OCI-LY7 (cell line): ENCODE data around the gene CHST3. TPM values are rescaled to one million over a fixed set of nuclear protein-coding genes. Genes with fewer than 3 reads are reported as not detected.

Experiments used
- BruUV-seq: library from RNA; stranded (reverse); fragments of 400-500 nt; replicated peaks from 2 replicates; lab custom pipeline; 2021; lab: Mats Ljungman, UMichigan
- CTCF ChIA-PET: fragments of 300-600 bp; sonication (Branson Sonifier 250); formaldehyde crosslinking; loops from one replicate; lab custom pipeline; 2022; ENCODE audit warnings: antibody characterized with exemption; ENCODE audit not compliant: unreplicated experiment; lab: Charles Lee
- POLR2A ChIA-PET: fragments of 300-600 bp; sonication (Branson Sonifier 250); formaldehyde crosslinking; loops from one replicate; lab custom pipeline; 2022; ENCODE audit warnings: antibody characterized with exemption; lab: Charles Lee
- DNase-seq: peaks from one replicate; pipeline ENCODE4 v3.0.0-alpha.2; 2015; ENCODE audit warnings: low spot score
- H2AFZ ChIP-seq: fragments of 200-600 bp; sonication (generic), shearing (Covaris generic); 2 replicates; pipeline ENCODE4 v1.6.1; 2014; ENCODE audit warnings: mild to moderate bottlenecking, antibody characterized with exemption, low read length, moderate library complexity
- H3K27ac ChIP-seq: fragments of 200-600 bp; sonication (generic); 2 replicates; pipeline ENCODE4 v1.5.1; 2014; ENCODE audit warnings: mixed run types, low read depth, mild to moderate bottlenecking, moderate library complexity, low read length, inconsistent platforms; ENCODE audit not compliant: poor library complexity, severe bottlenecking
- H3K36me3 ChIP-seq: fragments of 200-600 bp; sonication (generic); 2 replicates; pipeline ENCODE4 v1.6.1; 2014; ENCODE audit warnings: mild to moderate bottlenecking, antibody characterized with exemption, low read length, moderate library complexity, mixed read lengths; ENCODE audit not compliant: insufficient read depth
- H3K4me1 ChIP-seq: fragments of 200-600 bp; sonication (generic); 2 replicates; pipeline ENCODE4 v1.5.1; 2014; ENCODE audit warnings: mild to moderate bottlenecking, low read length; ENCODE audit not compliant: insufficient read depth, poor library complexity, severe bottlenecking
- H3K4me2 ChIP-seq: fragments of 200-600 bp; sonication (generic); 2 replicates; pipeline ENCODE4 v1.6.1; 2014; ENCODE audit warnings: mild to moderate bottlenecking, low read length
- H3K4me3 ChIP-seq: fragments of 200-600 bp; sonication (generic); 2 replicates; pipeline ENCODE4 v1.5.1; 2014; ENCODE audit warnings: mild to moderate bottlenecking, low read depth, low read length; ENCODE audit not compliant: poor library complexity, severe bottlenecking
- H3K79me2 ChIP-seq: fragments of 200-600 bp; sonication (generic); 2 replicates; pipeline ENCODE4 v1.6.1; 2016; ENCODE audit warnings: low read depth, mild to moderate bottlenecking, low read length, moderate library complexity, mixed read lengths; ENCODE audit not compliant: insufficient read depth
- H3K9me2 ChIP-seq: fragments of 200-600 bp; sonication (generic); 2 replicates; pipeline ENCODE4 v1.6.1; 2016; ENCODE audit warnings: mild to moderate bottlenecking, low read length, mixed read lengths; ENCODE audit not compliant: insufficient read depth
- H3K9me3 ChIP-seq: fragments of 200-600 bp; sonication (generic); 2 replicates; pipeline ENCODE4 v1.6.1; 2014; ENCODE audit warnings: mild to moderate bottlenecking, mixed run types, low read length, mixed read lengths
- H4K20me1 ChIP-seq: fragments of 200-600 bp; sonication (generic); 2 replicates; pipeline ENCODE4 v1.6.1; 2014; ENCODE audit warnings: mild to moderate bottlenecking, antibody characterized with exemption, low read length, moderate library complexity, mixed read lengths; ENCODE audit not compliant: insufficient read depth
- EZH2phosphoT487 ChIP-seq: fragments of 200-600 bp; sonication (generic); IDR thresholded peaks from 2 replicates; pipeline ENCODE4 v1.6.1; 2018; ENCODE audit warnings: low read depth, borderline replicate concordance, mild to moderate bottlenecking, mixed run types, antibody characterized with exemption, low read length, moderate library complexity, mixed read lengths
- intact Hi-C: fragments of 100-400 bp; cut with micrococcal nuclease; formaldehyde crosslinking; loops from one replicate; pipeline ENCODE4 v1.10.0; 2022; ENCODE audit not compliant: unreplicated experiment
- total RNA-seq, 2 experiments: library from RNA; depleted of rRNA in 1 of 2; stranded (reverse); fragments of >200 nt in 1 of 2; shearing (Covaris generic) in 1 of 2; gene quantifications; 2 replicates each; pipeline ENCODE4 v1.2.3, GENCODE V29; 2014 to 2022
- TF ChIP-seq, protein P1 (sequence below): fragments of 200-600 bp; sonication (generic); conservative IDR thresholded peaks from 2 replicates; pipeline ENCODE4 v1.5.1; 2014; ENCODE audit warnings: mild to moderate bottlenecking, antibody characterized with exemption, low read length, moderate library complexity, mixed read lengths

The CHST3 gene
- total RNA-seq, 2 experiments from 2014 or later: not detected

- TF ChIP-seq EZH2phosphoT487: no peak
- TF ChIP-seq, protein P1, sequence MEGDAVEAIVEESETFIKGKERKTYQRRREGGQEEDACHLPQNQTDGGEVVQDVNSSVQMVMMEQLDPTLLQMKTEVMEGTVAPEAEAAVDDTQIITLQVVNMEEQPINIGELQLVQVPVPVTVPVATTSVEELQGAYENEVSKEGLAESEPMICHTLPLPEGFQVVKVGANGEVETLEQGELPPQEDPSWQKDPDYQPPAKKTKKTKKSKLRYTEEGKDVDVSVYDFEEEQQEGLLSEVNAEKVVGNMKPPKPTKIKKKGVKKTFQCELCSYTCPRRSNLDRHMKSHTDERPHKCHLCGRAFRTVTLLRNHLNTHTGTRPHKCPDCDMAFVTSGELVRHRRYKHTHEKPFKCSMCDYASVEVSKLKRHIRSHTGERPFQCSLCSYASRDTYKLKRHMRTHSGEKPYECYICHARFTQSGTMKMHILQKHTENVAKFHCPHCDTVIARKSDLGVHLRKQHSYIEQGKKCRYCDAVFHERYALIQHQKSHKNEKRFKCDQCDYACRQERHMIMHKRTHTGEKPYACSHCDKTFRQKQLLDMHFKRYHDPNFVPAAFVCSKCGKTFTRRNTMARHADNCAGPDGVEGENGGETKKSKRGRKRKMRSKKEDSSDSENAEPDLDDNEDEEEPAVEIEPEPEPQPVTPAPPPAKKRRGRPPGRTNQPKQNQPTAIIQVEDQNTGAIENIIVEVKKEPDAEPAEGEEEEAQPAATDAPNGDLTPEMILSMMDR: no peak
- H3K4me2 ChIP-seq: no peak overlapping the region
- ChIA-PET CTCF (no interaction called here), POLR2A (interaction anchor here (0.9 kb wide), 1 partner anchor 12 kb away, joined by 3 read pairs; no protein-coding TSS in a partner anchor)
- H3K9me2 ChIP-seq: no peaks in the 10 kb centered on the region
- no TSS peak for BruUV-seq
- no peaks in the 10 kb centered on the region for H3K36me3 ChIP-seq
- H3K27ac ChIP-seq: no peak overlapping the region
- no peaks in the 10 kb centered on the region for H3K4me1 ChIP-seq
- intact Hi-C loops: no loop called here
- no peak for DNase-seq
- H3K4me3 ChIP-seq: no peak overlapping the region
- H3K9me3 ChIP-seq: no peaks in the 10 kb centered on the region
- no peaks in the 10 kb centered on the region for H3K79me2 ChIP-seq
- no peak overlapping the region for H2AFZ ChIP-seq
- H4K20me1 ChIP-seq: no peaks in the 10 kb centered on the region
Measured at GRCh38 chr10:72025400-72025799, 61.2 kb downstream of the CHST3 start.

GRCh38 chr10:72025832-72026231 lies 61.6 kb downstream of the CHST3 start:
- H3K79me2 ChIP-seq: no peaks in the 10 kb centered on the region
- H3K4me1 ChIP-seq: no peaks in the 10 kb centered on the region
- ChIA-PET POLR2A (interaction anchor here (0.9 kb wide), 1 partner anchor 12 kb away, joined by 3 read pairs; no protein-coding TSS in a partner anchor), CTCF (no interaction called here)
- no peaks in the 10 kb centered on the region for H3K9me3 ChIP-seq
- TF ChIP-seq EZH2phosphoT487: no peak
- TF ChIP-seq, protein P1: no peak
- H3K4me3 ChIP-seq: no peak overlapping the region
- no peaks in the 10 kb centered on the region for H4K20me1 ChIP-seq
- BruUV-seq: no TSS peak
- intact Hi-C loops: no loop called here
- no peak for DNase-seq
- no peak overlapping the region for H3K4me2 ChIP-seq
- no peak overlapping the region for H2AFZ ChIP-seq
- no peak overlapping the region for H3K27ac ChIP-seq
- H3K9me2 ChIP-seq: no peaks in the 10 kb centered on the region
- no peaks in the 10 kb centered on the region for H3K36me3 ChIP-seq

DNA sequence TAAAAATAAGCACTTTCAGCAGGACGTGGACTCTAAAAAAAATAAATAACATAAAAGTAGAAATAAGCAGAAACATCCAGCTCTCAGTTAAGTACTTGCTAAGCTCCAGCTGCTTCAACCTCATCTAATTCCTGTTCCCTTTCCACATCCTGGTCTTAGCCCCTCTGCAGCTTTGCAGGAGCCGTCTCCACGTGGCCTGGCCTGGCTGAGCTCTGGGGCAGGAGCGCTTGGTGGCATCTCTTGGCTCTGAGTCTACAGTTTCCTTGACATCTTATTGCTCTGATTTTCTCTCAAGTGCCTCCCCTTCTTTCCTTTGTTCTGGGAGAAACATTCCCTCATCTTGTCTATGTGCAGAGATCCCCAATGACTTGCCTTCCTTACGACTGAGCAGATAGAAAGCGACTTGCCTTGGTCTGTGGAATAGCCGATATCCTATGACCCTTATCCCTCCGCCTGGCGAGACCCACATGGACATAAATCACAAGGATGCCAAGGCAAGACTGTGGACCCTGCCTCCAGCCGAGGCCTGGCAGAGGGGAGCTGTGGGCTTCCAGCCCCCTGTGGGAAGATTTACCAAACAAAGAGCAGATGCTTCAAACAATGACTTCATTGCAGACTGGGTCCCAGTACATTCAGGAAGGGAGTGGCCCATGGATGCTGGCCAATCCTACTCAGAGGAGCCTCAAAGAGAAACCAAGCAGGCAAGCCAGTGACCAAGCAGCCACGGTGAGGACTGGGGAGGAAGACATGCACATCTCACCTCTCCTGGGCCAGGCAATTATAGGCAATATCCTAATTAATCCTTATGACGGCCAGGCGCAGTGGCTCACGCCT lies 62.3 kb downstream of the CHST3 start:
- H3K27ac ChIP-seq: no peak overlapping the region
- intact Hi-C loops: no loop called here
- DNase-seq: no peak
- ChIA-PET POLR2A (interaction anchor here (0.9 kb wide), 1 partner anchor 11 kb away, joined by 3 read pairs; no protein-coding TSS in a partner anchor), CTCF (no interaction called here)
- H3K36me3 ChIP-seq: no peaks in the 10 kb centered on the region
- H3K4me2 ChIP-seq: no peak overlapping the region
- no TSS peak for BruUV-seq
- H3K4me1 ChIP-seq: no peaks in the 10 kb centered on the region
- H3K4me3 ChIP-seq: no peak overlapping the region
- no peaks in the 10 kb centered on the region for H3K9me2 ChIP-seq
- H2AFZ ChIP-seq: no peak overlapping the region
- H4K20me1 ChIP-seq: no peaks in the 10 kb centered on the region
- no peaks in the 10 kb centered on the region for H3K9me3 ChIP-seq
- TF ChIP-seq EZH2phosphoT487: no peak
- TF ChIP-seq, protein P1: no peak
- no peaks in the 10 kb centered on the region for H3K79me2 ChIP-seq
